ENCODE results near the gene SIGMAR1. TPM values are rescaled to one million over a fixed set of nuclear protein-coding genes. Genes with fewer than 3 reads are reported as not detected.

SIGMAR1 gene
- total and polyA plus RNA-seq, 10 donors = 19.4 to 39.7 (median 27.6) TPM

- H3K4me3 ChIP-seq = peak overlapping the region; percentile 49 to 81 (median 56)
- no peaks in the 10 kb centered on the region for H3K27me3 ChIP-seq (replicated peaks in 1 of 7)
- intact Hi-C loops (cut with DNase I; ENCODE audit: low total_unique reads) = loop anchor here (5.0 kb wide), 1 partner anchor 156 kb away; the partner anchor contains the start of genes DNAI1 and FAM219A
- peaks cover 3 to 34% (median 26%) of the 10 kb centered on the region in 6 donors for H3K4me1 ChIP-seq
- peak; percentile 88 for DNase-seq
- WGBS, 5 donors = 1 to 2% (median 2%) methylated on average over 15 of the region's 15 CpGs
- H3K9me3 ChIP-seq = no peaks in the 10 kb centered on the region
- peak overlapping the region in 7 of 8 donors; percentile 82 to 90 (median 89) for H3K27ac ChIP-seq
- TF ChIP-seq POLR2AphosphoS5 (IDR thresholded peaks at IDR 0.05) (no peak), CTCF (IDR thresholded peaks at IDR 0.05 in 8 of 11, conservative IDR thresholded peaks at IDR 0.05 in 3 of 11) (peak; percentile 66 to 93 (median 86))
- H3K36me3 ChIP-seq = peaks cover 3 to 46% (median 38%) of the 10 kb centered on the region in 6 donors
Measured at GRCh38 chr9:34612788-34613390, 24.7 kb downstream of the SIGMAR1 start.

GRCh38 chr9:34611811-34612787 lies 25.5 kb downstream of the SIGMAR1 start, which contains the start of gene RPP25L:
Gene RPP25L (minus strand): TSS chr9:34612097. CDS start chr9:34611296, 801 bp downstream.
- no peaks in the 10 kb centered on the region for H3K9me3 ChIP-seq
- peak within 1 kb of the TSS; percentile 49 to 81 (median 56) for H3K4me3 ChIP-seq
- 1% methylated on average over 44 to 77 of the region's 77 CpGs for WGBS, 5 donors
- DNase-seq = peak; percentile 94
- intact Hi-C loops (cut with DNase I; ENCODE audit: low total_unique reads) = loop anchor here (5.0 kb wide), 1 partner anchor 155 kb away; the partner anchor contains the start of genes DNAI1 and FAM219A
- H3K36me3 ChIP-seq = peaks cover 0 to 38% (median 30%) of the 10 kb centered on the region in 6 donors
- peak in 2 of 3 donors; percentile 55 to 71 for TF ChIP-seq POLR2A (IDR thresholded peaks at IDR 0.05)
- no peak for TF ChIP-seq CTCF (IDR thresholded peaks at IDR 0.05 in 8 of 11, conservative IDR thresholded peaks at IDR 0.05 in 3 of 11)
- TF ChIP-seq POLR2AphosphoS5 (IDR thresholded peaks at IDR 0.05) = peak; percentile 91 to 95 (median 95)
- H3K4me1 ChIP-seq = peaks cover 3 to 34% (median 26%) of the 10 kb centered on the region in 6 donors
- H3K27ac ChIP-seq = peak within 1 kb of the TSS; percentile 80 to 90 (median 87)
- H3K27me3 ChIP-seq (replicated peaks in 1 of 7) = no peaks in the 10 kb centered on the region

- Histone ChIP-seq H3K36me3 (peaks cover 0 to 30% (median 23%) of the 10 kb centered on the region in 6 donors), H3K4me3 (peak overlapping the region; percentile 49 to 81 (median 56)), H3K9me3 (no peaks in the 10 kb centered on the region), H3K4me1 (peaks cover 3 to 34% (median 26%) of the 10 kb centered on the region in 6 donors), H3K27me3 (replicated peaks in 1 of 7) (no peaks in the 10 kb centered on the region), H3K27ac (peak overlapping the region; percentile 80 to 90 (median 87))
- WGBS, 5 donors = 65 to 74% (median 70%) methylated on average over 6 to 10 of the region's 10 CpGs
- DNase-seq = no peak
- TF ChIP-seq POLR2AphosphoS5 (IDR thresholded peaks at IDR 0.05) = no peak
- no peak for TF ChIP-seq CTCF (IDR thresholded peaks at IDR 0.05 in 8 of 11, conservative IDR thresholded peaks at IDR 0.05 in 3 of 11)
- no peak for TF ChIP-seq POLR2A (IDR thresholded peaks at IDR 0.05)
- intact Hi-C loops (cut with DNase I; ENCODE audit: low total_unique reads) = loop anchor here (5.0 kb wide), 1 partner anchor 154 kb away; the partner anchor contains the start of genes DNAI1 and FAM219A
Measured at GRCh38 chr9:34611251-34611810, 26.3 kb downstream of the SIGMAR1 start.

Measured in spleen (tissue), 11 donors.